HS-5 (cell line): ENCODE results near the gene ACOT7.
"Not testable (repeated sequence)": the region's sequence is repeated elsewhere in the genome, so short reads cannot be mapped to it uniquely, and the experiment has no call there.

Experiments used
- DNase-seq: peaks from one replicate; pipeline ENCODE4 v3.0.0-alpha.2; 2012; ENCODE audit warnings: low read depth

The ACOT7 gene

DNA sequence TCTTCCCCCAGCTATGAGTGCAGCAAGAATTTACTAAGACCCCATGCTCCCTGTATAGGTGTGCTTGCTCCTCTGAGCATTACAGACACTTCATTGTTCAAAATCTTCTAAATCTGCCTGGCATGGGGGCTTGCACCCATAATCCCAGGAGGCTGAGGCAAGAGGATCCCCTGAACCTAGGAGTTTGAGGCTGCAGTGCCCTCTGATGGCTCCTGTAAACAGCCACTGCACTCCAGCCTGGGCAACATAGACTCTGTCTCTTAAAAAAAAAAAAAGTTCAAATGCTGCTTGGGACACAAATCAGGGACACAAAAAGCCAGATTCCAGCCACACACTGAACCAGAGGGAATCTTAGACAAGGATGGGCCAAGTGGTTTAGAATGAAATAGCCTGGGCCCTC, 3.4 kb upstream of the ACOT7 start:
- DNase-seq: no peak

DNA sequence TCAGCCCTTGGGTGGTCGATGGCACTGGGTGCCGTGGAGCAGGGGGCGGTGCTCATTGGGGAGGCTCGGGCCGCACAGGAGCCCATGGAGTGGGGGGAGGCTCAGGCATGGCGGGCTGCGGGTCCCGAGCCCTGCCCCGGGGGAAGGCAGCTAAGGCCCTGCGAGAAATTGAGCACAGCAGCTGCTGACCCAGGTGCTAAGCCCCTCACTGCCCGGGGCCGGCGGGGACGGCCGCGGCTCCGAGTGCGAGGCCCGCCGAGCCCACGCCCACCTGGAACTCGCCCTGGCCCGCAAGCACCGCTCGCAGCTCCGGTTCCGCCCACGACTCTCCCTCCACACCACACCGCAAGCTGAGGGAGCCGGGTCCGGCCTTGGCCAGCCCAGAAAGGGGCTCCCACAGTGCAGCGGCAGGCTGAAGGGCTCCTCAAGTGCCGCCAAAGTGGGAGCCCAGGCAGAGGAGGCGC, 2.2 kb upstream of the ACOT7 start:
- DNase-seq: not testable (repeated sequence)

DNA sequence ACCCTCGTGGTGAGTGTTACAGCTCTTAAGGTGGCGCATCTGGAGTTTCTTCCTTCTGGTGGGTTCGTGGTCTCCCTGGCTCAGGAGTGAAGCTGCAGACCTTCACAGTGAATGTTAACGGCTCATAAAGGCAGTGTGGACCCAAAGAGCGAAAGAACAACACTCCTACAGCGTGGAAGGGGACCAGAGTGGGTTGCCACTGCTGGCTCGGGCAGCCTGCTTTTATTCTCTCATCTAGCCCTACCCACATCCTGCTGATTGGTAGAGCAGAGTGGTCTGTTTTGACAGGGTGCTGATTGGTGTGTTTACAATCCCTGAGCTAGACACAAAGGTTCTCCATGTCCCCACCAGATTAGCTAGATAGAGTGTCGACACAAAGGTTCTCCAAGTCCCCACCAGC, 1.6 kb upstream of the ACOT7 start:
- not testable (repeated sequence) for DNase-seq

DNA sequence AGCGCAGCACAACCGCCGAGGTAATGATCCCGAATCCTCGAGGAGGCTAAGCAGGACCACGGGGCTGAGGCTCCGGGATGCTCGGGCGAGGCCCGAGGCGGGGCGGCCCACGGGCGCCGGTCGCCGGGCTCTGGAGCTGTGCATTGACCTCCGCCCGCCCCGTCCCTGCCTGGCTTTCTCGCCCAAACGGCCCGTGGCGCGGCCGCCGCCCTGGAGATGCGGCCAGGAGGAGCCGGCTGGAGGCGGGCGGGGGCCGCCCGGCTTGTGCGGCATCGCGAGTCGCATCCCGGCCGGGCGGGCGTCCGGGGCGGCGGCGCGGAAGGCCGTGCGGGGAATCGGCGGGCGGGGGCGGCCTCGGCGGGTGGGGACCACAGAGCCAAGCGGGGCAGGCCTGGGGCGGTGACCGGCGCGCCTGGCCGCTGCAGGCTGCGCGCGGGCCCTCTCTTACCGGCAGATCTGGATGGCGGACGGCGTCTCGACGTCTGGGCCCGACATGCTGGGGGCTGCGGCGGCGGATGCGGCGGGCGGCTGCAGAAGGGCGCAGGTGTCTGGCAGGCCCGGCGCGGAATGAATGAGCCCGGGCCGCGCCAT, 663 bp downstream of the ACOT7 start:
- DNase-seq: no peak

DNA sequence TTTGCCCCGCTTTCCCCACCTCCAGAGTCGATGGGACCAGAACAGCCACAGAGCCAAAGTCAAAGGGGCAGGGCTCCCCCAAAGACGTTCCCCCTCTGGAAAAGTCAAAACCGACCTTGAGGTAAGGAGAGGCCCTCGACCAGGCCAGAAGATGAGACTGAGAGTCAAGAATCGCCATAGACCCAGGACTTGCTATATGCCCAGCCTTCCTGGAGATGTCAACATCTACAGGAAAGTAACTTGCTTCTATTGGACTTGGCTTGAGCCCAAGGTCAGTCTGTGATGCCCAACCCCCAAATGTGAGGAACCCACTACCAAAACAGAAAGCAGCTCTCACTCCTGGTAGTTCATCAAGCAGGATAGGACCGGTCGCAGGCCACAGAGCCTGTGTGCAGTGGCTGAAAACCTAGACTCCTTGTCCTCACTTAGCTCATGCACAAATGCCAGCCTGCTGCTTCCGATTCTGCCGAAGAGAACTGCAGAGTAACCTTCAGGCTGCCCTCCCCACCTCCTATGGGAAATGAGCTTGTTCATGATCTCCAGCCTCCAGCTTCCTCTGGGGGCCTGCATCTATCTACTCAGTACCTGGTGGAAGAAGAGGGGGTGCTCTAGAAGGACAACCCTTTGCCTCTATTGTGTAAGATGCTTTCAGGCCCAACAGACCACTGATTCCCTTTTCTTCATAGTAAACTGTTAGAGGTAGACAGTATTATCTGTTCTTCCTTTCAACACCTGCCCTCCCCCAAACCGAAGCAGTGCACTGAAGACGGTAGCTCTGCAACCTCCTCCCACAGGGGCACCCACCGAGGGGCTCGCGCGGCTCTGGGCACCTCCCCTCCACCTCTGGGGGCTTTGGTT, 1.4 kb downstream of the ACOT7 start:
- DNase-seq: no peak

DNA sequence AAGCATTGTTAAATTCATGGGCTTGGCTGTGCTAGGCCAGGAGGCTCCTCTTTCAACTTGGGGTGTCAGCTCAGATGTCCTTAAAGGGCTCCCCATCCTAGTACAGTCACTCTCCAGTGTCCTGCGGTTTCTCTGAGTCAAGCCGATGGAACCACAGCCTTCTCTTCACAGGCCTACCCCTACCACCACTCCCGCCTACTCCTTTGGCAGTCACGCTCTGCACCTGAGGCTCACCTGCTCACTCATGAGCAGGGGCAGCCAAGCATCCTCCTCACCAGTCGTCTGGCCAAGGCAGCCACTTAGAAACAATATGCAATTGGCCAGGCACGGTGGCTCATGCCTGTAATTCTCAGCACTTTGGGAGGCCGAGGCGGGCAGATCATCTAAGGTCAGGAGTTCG, 3.6 kb downstream of the ACOT7 start:
- DNase-seq: no peak

DNA sequence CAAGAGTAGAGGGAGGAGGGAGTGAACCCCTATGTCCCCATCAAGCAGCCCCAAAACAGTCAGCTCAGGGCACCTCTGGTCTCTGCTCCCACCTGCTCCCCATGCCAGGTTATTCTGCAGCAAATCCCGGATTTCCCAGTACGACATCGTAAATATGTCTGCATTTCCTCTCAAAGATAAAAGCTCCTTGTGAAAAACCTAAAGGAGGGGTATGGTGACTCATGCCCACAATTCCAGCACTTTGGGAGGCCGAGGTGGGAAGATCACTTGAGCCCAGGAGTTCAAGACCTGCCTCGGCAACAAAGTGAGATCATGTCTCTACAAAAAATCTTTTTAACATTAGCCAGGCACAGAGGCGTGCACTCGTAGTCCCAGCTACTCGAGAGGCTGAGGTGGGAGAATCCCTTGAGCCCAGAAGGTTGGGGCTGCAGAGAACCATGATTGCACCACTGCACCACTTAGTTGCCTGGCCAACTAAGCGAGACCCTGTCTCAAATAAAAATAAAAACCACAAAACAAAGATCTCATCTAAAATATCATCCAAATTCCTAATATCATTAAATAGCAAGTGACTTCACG, 7.1 kb downstream of the ACOT7 start:
- DNase-seq: no peak

DNA sequence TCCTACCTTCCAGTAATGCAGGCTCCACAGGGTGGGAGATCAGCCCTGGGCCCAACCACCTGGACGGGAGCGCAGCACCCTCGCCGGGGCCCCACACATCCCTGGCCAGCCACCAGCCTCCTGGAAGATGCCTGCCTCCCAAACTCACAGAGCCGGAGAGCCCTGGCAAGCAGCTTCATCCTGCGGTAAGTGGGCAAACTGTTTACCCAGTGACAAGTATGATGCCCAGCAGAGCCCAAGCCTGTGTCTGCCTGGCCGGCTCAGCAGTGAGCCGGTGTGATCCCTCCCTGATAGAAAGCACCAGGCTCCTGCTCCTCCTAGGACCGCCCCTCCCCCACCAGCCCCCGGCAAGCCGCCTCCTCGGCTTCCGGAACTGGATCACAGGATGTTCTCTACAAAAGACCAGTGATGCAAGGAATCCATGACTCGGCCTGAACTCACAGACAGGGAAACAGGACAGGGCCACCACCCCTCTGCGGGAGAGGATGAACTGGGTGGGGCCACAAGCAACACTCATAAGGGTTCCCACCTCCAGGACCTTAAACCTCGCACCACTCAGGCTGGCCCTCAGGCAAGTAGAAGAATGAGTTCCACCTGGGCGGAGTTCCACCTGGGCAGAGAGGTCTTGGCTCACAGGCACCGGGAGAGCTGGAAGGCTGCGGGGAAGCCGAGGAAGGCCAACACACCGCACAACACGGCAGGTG, 7.9 kb downstream of the ACOT7 start:
- DNase-seq: peak; percentile 58

DNA sequence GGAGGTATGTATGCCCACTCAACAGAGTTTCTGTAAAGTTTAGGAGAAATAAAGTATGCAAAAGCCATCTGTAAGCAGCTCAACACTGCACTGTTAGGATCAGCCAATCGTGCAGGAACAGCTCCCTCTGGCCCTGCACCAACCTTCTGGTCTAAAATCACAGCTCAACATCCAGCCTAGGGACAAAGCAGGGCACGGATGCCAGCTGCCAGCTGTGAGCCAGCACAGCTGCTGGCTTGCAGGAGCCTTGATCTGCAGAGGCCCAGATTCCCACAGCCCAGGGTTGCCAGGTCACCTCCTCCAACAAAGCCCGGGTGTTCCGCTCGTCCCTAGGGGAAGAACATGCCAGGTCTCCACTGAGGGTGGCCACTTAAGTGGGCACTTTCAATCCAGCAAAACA, 8.6 kb downstream of the ACOT7 start:
- no peak for DNase-seq

DNA sequence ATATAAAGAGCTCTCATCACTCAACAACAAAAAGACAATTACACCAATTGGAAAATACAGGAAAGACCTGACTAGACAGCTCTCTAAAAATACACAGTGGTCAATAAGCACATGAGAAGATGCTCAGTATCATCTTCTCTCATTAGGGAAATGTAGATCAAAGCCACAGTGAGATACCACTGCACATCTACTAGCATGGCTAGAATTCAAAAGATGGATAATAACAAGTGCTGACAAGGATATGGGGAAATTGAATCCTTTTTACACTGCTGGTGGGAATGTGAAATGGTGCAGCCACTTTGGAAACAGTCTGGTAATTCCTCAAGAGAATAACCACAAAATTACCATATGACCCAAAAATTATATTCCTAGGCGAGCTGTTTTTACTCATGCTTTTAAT, 9.4 kb downstream of the ACOT7 start:
- no peak for DNase-seq

DNA sequence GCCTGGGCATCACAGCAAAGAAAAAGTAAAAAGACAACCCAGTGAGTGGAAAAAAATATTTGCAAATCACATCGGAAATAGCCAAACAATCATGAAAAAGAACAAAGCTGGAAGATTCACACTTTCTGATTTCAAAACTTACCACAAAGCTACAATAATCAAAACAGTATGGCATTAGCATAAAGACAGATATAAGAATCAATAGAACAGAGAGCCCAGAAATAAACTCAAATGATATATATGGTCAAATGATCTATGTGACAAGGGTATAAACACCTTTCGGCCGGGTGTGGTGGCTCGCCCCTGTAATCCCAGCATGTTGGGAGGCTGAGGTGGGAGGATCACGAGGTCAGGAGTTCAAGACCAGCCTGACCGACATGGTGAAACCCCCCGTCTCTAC, 13.5 kb downstream of the ACOT7 start:
- no peak for DNase-seq

DNA sequence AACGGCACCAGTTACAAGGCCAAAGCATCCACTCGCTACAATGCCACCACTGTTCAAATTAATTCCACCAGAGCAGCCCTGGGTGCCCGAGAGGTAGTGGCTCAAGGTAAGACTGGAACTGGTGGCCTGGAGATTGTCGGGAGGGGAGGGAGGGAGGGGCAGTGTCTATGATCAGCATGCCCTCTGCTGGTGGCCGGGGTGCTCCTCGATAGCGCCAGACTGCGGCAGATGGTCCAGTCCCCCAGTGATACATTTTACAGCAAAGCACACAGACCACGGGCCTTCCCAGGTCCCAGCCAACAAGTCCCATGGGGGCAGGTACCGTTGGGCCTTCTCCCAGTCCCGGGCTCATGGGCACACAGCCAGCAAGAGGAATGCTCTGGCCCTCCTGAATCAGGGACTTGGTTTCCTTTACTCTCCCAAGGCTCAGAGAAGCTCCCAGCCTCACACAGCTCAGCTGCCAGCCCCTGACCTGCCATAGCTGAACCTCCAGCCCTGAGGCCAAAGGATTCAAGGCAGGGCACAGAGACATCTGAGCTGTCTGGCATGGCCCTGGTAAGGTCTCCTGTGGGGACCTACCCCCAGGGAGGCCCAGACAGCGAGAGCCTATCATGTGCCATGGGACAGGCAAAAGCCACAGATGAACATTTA, 15.3 kb downstream of the ACOT7 start:
- no peak for DNase-seq

DNA sequence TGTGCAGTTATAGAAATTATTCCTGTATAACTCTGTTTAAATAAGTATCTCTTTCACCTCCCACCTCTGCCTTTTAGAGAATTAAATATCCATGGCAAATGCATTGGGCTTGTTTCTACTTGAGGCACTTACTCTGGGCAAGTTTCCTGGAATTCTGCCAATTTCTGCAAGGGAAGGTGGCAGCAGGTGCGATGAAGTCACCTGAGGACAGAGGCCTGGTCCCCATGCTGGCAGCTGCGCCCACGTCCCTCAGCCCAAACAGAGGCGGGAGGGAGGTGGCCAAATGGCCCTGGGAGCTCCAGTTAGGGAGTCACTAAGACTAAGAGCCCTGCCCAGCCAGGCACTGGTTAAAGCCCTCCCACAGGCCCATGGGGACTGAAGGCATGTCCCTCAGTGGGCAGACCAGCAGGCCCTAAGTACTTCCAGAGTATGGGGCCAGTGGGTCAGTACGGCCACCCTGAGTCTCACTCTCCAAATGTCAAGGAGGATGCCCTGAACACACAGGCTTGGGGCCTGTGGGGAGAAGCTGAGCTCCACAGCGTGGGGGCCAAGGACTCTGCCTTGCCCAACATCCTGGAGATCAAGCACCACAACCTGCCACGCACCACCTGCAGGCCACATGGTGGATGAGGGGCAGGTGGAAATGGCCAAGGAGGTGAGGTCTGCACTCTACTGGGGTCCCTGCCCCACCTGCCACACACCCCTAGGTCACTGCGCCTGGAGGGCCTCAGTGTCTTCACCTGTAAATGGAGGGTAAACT, 19.4 kb downstream of the ACOT7 start:
- no peak for DNase-seq

DNA sequence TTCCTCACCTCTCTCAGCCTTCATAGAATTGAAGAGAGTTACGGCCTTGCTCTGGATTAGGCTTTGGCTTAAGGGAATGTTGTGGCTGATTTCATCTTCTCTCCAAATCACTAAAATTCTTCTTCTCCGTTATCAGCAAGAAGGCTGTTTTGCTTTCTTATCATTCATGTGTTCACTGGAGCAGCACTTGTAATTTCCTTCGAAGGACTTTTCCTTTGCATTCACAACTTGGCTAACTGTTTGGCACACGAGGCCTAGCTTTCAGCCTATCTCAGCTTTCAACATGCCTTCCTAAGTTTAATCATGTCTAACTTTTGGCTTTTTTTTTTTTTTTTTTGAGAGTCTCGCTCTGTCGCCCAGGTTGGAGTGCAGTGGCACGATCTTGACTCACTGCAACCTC, 21.3 kb downstream of the ACOT7 start:
- DNase-seq: not testable (repeated sequence)

DNA sequence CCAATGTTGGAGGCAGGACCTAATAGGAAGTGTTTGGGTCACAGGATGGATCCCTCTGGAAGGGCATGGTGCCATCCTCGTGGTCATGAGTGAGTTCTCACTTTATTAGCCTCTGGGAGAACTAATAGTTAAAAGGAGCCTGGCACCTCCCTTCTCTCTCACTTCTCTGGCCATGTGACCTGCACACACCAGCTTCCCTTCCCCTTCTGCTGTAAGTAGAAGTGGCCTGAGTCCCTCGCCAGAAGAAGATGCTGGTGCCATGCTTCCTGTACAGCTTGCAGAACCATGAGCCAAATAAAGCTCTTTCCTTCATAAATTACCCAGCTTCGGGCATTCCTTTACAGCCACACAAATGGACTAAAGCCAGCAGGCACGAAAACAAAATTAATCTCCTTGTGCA, 23.6 kb downstream of the ACOT7 start:
- DNase-seq: no peak

DNA sequence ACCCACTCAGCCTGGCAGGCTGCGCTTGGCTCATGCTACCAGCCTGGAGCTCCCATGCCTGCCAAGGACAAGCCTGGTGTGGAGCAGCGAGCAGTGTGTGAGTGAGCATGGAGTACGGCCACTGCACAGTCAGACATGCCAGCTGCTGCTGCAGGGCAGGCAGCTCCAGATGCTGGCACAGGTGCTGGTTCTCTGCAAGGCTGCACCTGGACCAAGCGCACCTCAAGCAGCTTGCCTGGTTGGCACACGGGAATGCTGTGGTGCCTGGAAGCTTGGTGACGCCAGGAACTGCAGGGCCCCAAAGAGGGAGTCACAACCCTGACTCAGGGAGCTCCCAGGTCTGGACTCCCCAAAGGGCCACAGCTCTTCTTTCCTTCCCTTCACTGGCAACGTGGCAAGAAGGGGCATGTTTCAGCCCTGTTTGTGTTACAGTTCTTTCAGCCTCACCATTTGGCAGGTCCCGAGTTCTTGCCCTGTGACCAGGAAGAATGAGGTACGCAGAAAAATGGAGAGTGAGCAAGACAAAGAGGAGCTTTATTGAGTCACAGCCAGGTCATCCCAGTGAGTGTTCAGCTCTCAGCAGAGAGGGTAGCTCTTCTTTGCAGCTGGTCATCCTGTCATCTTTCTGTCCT, 26.1 kb downstream of the ACOT7 start:
- no peak for DNase-seq

DNA sequence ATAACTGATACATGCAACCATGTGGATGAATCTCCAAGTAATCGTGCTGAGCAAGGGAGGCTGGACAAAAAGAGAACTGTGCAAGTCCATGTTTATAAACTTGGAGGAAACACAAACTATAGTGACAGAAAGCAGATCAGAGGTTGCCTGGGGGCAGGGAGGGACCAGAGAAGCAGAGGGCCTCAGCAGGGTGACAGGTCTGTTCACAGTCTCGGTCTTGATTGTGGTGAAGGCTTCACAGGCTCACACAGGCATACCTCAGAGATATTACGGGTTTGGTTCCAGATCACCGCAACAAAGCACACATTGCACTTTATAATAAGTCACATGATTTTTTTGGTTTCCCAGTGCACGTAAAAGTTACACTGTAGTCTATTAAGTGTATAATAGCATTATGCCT, 28.5 kb downstream of the ACOT7 start:
- DNase-seq: no peak

DNA sequence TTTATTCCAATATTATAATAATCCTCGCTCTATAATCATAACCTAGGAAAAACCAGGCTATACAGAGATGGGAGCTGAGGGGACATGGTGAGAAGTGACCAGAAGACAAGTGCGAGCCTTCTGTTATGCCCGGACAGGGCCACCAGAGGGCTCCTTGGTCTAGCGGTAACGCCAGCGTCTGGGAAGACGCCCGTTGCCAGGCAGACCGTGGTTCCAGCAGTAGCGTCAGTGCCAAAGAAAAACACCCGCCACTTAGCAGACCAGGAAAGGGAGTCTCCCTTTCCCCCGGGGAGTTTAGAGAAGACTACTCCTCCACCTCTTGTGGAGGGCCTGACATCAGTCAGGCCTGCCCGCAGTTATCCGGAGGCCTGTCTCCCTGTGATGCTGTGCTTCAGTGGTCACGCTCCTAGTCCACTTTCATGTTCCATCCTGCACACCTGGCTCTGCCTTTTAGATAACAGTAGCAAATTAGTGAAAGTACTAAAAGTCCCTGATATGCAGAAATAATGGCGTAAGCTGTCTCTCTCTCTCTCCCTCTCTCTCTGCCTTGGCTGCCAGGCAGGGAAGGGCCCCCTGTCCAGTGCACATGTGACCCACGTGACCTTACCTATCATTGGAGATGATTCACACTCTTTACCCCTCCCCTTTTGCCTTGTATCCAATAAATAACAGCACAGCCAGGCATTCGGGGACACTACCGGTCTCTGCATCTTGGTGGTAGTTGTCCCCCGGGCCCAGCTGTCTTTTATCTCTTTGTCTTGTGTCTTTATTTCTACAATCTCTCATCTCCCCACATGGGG, 30.3 kb downstream of the ACOT7 start:
- not testable (repeated sequence) for DNase-seq

DNA sequence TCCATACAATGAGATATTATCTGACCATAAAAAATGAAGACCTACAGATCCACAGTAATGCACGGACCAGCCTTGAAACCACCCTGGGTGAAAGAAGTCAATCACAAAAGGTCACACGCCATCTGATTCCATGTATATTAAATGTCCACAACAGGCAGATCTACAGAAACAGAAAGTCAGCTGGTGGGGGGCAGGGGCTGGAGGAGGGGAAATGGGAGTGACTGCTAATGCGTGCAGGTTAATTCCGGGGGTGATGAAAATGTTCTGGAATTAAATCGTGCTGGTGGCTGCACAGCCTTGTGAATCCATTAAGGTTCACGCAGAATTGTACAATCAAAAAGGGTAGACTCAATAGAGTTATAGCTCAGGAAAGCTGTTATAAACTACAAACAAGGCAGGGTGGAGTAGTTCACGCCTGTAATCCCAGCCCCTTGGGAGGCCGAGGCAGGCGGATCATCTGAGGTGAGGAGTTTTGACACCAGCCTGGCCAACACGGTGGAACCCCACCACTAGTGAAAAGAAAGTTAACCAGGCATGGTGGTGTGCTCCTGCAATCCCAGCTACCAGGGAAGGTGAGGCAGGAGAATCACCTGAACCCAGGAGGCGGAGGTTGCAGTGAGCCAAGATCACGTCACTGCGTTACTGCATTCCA, 32.3 kb downstream of the ACOT7 start:
- no peak for DNase-seq
